ENCODE results near the gene HPGD.

Gene HPGD

DNA sequence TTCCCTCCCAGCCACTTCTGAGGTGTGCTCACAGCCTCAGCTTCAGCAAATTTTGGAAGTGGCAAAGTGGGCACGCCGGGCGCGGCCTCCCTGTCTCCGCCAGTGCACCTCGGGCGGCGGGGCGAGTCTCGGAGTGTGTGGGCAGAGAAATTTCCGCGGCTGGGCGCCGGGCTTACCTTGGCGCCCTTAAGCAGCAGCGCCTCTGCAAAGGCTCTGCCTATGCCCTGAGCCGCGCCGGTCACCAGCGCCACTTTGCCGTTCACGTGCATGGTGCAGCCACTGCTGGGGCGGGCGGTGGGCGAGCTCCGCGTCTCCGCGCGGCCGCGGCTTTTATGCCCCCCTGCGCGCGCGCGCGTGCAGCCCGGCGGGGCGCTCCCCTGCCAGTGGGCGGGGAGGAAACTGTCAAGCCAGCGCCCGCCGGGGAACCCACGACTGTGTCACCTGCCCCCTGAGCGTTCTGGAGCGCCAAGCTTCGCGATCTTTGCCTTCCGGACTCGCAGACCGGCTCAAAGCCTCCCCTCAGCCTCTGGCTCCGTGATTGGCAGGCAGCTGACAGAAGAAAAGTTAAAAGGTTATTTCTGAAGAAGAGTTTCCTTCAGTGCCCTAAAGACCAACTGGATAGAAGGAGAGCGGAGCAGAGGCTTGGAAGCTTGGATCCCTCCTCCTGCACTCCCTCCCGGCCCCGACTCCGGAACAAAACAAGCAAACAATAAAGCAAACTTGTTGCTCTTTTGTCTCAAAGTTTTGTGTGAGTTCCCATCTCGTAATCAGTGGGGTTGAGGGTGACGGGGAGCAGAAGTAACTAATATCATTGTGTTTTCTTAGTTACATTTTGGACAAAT, at the start of gene HPGD:
TSS of gene HPGD (minus strand) at position 306 of the 842 bp plus-strand sequence. CDS start at position 269, 37 bp downstream.
- no peak for DNase-seq

DNA sequence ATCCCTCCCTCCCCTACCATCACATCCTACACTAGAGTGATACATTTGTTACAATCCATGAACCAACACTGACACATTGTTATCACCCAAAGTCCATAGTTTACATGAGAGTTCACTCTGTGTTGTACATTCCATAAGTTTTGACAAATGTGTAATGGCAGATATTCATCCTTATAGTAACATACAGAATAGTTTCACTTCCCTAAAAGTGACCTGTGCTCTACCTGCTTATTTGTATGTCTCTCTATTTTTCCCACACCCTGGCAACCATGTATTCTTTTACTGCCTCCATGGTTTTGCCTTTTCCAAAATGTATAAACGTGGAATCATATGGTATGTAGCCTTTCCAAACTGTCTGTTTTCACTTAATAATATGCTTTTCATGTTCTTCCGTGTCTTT, 42.2 kb upstream of the HPGD start:
- no peak for DNase-seq

DNA sequence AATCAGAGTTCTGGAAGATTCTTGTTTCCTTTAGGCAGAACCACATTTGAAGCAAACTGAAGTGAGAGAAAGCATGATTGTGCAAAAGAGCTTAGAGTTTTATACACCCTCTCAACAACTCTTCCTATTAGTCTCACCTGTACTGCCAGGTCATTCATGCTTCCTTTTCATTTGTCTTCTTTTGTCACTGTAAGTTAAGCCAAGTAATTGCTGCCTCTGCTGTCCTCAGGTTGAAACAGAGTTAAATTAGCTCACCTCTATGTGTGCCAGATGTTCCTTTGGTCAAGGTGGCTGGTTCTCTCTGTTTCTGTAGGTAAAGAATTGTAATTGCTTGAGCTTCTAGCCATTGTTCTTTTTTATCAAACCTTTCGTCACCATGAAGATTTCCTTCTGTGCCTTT, 41.1 kb upstream of the HPGD start:
- DNase-seq, result no peak

DNA sequence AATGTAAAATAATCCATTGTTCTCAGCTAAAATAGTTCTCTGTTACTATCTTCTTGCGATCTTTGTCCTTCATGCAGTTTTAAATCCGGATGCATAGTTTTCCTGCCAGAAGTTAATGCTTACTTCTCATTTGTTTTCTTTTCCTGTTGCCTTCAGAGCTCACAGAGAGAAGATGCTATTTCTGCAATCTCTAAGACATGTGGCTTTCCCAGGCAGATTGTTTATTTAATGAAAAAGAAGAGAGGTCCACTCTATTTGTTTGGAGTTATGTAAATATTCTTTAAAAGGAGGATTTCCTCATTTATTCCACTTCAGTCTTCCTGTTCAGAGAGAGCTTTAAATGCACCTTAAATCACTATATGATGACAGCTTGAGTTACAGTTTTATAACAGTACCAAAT, 39.3 kb upstream of the HPGD start:
- DNase-seq, result no peak

DNA sequence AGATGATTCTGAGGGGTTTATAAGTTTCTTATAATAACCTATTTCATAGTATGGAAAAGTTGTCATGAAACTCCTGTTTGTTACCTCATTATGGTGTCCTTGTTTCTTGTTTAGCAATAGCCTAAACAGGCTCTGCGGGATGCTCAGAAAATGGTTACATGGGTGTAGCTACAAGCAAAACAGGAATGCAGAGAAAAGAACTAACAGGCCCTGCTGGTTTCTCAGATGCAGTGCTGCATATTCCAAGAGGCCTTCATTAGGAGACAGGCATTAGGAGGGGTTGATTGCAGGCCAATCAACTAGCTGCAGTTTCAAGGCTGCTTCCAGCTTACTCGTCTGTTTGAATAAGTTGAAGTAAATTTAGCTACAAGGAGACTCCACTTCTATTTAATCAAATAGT, 37.6 kb upstream of the HPGD start:
- no peak for DNase-seq

DNA sequence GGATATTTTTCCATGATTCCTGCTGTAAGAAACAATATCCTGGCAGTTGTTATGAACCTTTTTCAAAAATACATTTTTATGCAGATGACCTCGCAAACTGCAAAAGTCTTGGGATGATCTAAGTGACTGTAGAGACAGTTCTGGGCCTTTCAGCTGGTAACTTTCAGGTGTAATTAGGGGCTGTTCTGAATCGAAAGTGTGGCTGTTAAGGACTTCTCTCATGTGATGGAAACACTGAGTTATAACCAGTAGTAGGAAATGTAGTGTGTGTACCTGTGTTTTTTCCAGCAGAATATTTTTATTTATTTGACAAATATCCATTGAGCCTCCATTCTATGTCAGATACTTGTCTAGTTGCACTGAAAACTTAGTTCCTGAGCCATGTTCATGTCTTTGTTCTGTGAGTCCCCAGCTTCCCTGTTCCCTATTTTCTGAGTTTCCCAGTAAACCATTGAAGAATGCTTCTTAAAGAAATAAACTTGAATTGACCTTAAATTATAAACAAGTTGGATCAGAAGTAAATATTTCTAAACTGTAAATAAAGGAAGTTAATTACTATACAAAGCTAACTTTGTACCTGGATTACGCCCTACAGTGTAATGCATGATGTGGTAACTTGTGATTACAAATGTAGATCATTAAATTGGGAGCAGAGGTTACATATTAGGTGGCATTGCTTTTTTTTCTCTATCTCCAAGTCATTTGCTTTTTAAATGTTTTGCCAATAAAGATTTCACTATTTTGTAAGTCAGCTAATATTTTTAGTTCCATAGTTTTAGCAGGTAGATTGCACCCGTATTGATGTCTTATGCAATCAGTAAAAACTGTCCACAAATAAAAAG, 33.7 kb upstream of the HPGD start:
- DNase-seq, result no peak

DNA sequence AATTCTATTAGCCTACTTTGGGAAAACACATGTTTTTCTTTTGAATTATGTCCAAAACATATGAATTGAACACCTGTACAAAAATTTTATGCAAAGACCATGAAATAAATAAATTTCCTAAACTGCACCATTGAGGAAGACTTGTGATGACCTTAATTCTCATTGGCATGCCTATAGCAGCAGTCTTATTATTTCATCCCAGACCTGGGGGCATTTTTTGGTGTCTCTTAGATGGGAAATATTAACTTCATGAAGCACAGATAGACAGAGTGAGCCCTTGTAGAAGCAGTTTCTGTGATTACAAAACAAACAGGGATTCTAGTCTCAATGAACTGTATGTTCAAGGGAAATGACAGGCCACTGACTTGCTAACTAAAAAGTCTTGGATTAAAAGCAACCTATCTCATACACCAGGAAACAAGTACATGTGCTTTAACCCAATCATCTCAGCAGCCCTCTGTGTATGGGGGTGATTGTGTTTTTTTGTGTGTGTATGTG, 32.0 kb upstream of the HPGD start:
- DNase-seq, result no peak

DNA sequence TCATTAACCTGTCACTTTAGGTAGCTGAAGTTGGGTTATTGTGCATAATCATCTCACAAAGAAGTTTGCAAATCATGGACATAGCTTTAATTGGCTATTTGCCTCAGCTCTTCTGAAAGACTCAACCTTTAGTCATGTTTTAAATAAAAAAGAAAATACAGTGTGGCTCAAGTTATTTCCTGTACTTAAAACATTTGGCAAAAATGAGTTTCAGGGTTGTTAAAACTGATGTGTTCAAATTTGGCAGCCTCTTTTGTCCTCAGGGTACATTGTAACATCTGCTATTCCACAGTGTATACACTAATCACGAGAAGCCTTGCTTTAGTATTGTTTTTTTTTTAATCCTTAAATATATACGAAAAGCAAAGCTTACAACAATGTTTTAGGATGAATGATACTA, 31.5 kb upstream of the HPGD start:
- DNase-seq, result no peak

DNA sequence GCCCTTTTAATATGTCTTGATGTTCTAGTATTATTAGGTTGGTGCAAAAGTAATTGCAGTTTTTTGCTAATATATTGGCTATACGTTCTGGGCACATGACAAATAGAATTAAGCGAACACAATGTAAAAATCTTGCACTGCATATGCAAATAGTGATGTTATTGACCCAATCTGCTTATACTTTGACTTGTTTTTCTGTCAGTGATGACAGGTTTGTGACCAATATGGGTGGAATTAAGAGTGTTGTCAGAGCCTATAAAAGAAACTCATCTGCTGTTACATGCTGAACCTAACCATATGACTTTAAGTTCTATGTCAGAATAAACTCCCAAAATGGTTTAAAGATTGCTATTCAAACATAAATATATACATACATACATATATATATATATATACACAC, 30.7 kb upstream of the HPGD start:
- no peak for DNase-seq

DNA sequence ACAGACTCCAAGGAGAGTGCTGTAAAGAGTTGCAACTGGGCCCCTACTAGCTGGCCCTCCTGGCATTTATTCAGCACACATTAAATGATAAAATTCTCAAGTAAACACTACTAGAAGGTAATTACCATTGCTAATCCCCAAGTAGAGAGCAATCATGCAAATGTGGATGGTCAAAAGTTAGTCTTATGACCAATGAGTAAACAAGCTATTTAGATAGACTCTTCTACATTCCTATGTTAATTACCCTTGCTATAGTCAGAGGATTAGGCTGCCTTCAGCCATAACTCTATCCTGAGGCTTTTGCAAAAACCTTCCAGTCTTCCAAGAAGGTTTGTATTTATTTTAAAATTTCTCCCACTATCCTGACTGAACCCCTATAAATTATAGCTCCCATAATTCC, 28.3 kb upstream of the HPGD start:
- DNase-seq, result no peak

DNA sequence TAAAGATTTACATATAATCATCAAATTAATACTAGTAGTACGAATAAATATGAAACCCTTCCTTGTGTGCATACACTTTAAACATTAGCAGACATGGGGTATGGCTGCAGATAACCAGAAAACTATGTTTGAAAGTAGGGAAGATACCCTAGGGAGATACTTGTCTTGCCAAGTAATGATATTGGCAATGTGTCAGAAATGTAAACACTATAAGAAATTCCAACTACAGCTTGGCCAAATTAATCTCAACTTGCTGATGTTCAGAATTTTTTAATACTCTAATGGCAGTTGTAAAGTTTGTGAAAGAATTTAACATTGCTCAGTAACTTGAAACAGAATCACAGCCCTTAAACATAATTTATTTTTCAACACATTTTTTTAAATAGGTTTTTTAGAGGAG, 27.4 kb upstream of the HPGD start:
- no peak for DNase-seq

DNA sequence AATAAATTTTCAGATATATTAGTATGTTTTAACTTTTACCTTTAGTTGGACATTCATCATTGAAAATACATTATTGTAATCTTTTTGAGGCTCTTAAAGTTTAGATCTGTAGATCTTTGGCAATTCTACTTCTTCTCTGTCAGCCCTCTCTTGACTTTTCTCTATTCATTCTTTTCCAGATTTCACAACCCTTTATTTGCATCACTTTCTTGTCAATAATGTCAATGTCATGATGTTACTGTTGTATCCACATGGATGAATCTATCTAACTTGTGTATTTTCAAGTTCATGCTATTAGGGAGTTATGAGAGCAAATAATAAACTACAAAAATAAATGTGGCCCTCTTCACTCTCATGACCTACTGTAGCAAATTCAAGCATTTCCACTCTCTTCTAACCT, 23.0 kb upstream of the HPGD start:
- DNase-seq, result no peak

DNA sequence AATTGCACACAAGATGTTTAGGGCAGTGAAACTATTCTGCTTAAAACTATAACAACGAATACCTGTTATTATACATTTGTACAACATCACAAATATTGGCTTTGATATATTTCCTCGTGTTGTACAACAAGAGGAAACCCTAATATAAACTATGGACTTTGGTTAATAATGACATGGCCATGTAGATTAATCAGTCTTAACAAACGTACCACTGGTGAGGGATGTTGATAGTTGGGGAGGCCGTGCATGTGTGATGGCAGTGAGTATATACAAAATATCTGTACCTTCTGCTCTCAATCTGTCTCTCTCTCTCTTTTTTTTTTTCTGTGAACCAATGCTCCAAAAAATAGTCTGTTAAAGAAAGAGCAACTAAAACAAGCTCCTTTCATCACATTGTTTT, 22.2 kb upstream of the HPGD start:
- no peak for DNase-seq

DNA sequence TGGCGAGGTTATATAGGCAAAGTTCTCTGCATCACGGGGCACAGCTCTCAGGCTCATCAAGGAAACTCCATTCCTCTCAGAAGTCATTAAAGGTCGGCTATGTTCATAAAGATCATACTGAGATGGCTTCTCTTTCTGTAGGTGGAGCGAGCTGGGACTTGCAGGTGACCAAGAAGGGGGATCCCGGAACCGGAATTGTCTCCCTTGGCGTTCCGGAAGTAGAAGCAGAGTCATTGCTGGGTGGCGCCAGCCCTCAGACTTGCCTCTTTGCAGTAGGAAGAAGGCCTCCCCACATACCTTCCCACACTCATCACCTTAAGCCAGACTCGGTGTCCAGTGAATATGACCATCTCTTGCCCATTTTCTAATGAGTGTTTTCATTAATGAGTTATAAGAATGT, 17.9 kb upstream of the HPGD start:
- no peak for DNase-seq

DNA sequence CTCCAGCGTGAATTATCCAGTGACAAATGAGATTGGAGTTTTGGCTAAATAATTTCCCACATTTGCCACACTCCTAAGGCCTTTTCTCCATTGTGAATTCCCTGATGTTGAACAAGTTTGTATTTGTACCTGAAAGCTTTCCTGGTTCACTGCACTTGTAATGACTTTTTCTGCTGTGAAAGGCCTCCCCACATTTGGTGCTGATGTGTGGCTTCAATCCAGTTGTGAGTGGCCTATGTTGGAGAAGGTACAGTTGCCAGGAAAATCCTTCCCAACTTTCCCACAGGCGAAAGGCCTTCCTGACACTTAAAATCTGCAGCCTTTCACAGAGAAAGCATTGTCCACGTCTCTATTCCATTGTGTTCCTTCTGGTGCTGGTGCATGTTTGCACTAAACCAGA, 17.3 kb upstream of the HPGD start:
- no peak for DNase-seq

DNA sequence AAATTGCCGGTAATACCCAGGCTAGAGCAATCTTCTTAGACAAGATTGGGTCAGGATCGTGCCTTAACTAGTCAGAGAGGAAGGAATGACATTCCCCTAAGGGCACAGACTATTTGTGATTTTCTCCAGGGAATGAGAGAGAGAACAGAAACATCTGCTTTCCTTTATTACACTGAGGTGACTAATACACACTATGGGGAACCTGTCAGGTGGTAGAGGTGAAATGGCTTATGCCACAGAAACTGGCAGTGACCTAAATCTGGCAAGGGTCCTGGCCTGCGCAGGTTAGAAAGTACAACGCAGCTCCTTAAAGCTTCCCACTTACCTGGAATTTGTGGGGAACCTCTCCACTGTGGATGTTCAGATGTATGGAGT, 16.6 kb upstream of the HPGD start:
- DNase-seq, result no peak

DNA sequence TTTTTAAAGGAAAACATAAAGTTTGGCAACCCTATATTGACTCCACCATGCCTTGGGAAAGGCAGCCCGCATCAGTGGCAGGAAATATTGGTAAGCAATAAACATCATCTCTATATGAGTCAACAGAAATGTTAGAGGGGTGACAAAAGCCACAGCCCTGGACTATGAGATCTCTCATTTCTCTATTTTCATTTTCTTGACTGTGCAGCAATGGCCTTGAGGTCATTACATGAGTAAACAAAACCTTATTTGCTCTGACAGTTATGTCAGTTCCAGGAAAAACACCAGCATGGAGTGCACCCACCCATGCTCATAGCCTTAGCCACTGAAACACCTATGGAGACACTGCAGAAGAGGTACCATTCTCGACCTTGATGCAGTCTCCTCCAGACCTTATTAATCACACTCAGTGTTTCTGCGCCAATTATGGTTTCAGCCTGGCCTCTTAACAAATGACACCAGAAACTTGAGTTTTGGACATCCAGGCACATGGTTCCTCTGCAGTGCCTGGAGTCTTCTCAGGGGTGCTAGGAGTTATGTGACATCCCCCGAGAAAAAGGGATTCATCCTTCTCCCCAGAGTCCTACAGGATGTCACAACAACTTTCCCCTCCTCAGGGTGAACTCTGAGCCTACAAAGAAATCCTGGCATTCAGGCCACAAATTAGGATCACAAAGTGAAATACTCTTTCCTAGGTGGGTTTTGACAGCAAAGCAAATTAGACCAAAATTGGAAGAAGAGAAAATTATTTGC, 16.0 kb upstream of the HPGD start:
- peak; percentile 6 for DNase-seq

DNA sequence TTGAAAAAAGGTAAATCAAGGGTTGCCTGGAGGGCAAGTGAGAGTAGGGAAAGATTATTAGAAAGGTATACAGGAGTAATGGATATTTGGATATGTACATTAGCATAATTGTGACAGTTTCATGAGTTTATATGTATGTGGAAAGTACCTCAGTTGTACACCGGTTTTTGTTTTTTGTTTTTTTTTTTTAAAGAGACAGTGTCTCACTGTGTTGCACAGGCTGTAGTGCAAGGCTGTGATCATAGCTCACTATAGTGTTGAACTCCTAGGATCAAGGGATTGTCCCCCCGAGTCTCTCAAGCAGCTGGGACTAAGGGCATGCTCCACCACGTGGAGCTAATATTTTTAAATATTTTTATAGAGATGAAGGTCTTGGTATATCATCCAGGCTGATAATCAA, 15.3 kb upstream of the HPGD start:
- no peak for DNase-seq

DNA sequence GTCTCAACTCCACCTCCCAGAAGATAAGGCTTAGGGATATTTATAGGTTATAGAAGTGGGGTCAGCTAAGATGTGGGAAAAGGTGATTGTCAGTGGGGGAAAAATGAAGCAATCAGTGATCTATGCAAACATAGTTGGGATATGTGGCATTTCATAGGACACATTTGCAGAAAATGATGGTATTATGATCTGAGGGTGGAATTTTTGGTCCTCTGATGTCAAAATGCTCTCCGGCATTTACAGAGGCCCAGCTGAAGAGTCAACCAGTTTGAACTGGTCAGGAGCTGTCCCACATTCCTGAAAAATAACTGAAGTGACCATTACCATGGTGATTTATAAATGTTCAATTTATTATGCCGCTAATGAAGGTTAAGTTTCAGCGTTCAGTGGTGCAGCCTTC, 12.2 kb upstream of the HPGD start:
- DNase-seq, result no peak

DNA sequence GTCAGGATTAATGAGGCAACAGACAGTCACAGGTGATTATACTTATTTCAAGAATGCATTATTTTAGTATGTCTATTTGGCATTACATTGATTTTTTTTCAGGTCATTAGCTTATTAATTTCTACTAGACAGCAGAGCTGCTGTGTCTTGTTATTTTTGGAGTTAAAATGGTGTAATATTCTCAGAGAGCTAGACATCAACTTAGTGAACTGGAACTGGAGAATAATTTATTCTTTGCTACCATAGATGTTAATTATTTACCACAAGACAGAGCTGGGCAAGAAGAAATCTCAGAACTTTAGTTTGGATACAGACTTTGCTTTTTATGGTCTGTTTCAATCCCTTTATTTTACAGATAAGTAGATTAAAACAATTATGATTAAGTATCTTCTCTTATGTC, 10.2 kb upstream of the HPGD start:
- DNase-seq, result no peak

DNA sequence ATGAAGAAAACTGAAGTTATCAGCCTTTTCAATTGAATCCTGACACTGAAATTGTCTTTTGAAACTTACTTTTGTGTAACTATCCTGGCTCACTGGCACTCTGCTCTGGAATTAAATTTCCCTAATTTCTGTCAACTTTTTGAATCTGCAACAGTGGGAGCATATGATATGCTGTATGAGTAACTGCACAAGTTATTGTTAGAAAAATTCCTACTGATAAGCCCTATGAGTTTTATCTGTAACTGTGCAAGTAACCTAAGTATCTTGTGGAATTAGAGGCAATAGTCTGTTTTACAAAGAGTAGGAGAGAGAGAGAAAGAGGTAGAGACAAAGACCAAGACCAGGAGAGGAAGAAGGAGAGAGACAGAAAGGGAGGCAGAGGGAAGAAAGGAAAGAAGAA, 9.2 kb upstream of the HPGD start:
- no peak for DNase-seq

DNA sequence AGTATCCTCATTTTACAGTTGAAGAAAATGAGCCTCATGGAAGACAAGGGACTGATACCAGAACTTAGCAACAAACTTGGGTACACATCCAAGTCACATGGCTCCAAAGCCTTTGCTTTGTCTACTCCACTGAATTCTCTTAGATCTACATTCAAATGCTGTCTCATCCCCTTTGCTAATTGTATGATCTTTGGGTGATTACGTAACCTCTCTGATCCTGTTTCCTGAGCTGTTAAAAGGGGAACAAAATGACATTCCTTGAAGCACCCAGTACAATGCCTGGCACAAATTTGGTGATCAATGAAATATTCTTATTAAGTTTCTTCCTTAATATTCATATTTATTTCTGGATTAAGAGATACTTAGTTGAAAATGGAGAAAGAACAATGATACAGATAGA, 5.9 kb upstream of the HPGD start:
- DNase-seq, result no peak

DNA sequence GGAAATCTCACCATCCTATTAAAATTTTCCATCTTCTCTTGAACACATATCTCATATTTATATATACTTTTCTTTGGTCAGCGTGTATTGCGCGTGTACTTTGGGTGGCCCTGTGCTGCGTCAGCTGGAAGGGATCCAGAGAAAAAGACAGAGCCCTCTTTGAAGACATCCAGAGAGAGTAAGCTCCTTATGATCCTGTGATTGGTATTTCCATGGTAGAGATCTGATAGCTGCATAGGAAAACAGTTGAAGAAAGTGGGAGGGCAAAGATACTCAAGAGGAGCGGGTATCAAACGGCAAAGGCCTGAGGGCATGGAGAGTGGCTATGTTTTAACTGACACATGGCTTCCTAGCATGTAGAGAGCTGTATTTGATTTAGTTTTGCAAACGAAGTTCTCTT, 4.4 kb upstream of the HPGD start:
- no peak for DNase-seq

DNA sequence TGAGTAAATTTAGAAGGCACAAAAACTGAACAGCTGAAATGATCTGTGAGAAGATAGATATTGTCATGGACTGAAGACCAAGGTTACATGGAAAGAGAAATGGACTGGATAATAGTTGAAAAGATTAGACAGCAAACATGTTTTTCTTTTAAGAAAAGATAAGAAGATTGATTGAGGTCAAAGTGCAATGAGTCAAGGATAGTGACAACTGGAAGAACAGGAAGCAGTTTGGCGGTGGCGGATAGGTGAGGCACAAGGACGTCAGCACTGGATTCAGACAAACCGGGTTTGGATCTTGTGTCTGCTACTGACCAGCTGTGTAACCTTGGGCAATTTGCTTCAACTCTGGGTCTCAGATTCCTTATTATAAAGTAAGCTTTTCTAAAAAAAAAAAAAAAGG, 2.0 kb upstream of the HPGD start:
- no peak for DNase-seq

Measured in cortex of kidney (tissue), 1 donor.